Loucy (cell line): ENCODE results near the gene PPP1R1C.

ENCODE experiments used
- H2AFZ ChIP-seq: fragments of 200-600 bp; sonication (generic); 2 replicates; pipeline ENCODE4 v1.6.0; 2016; ENCODE audit warnings: antibody characterized with exemption, mild to moderate bottlenecking, low read length, moderate library complexity
- H3F3A ChIP-seq: fragments of 200-600 bp; 2 replicates; pipeline ENCODE4 v1.6.0; 2016; ENCODE audit warnings: antibody characterized with exemption, low read depth, mild to moderate bottlenecking
- H3K27me3 ChIP-seq: fragments of 200-600 bp; sonication (generic); 2 replicates; pipeline ENCODE4 v1.6.1; 2014; ENCODE audit warnings: low read length, mild to moderate bottlenecking; ENCODE audit not compliant: insufficient read depth, poor library complexity, severe bottlenecking
- H3K36me3 ChIP-seq: fragments of 200-600 bp; sonication (generic); 2 replicates; pipeline ENCODE4 v1.6.1; 2016; ENCODE audit warnings: low read length; ENCODE audit not compliant: insufficient read depth
- H3K4me1 ChIP-seq: fragments of 200-600 bp; sonication (generic); 2 replicates; pipeline ENCODE4 v1.5.1; 2014; ENCODE audit warnings: low read length, mild to moderate bottlenecking; ENCODE audit not compliant: insufficient read depth, poor library complexity, severe bottlenecking
- H3K4me2 ChIP-seq: fragments of 200-600 bp; sonication (generic); 2 replicates; pipeline ENCODE4 v1.6.0; 2014; ENCODE audit warnings: antibody characterized with exemption, low read length, low read depth, mild to moderate bottlenecking; ENCODE audit not compliant: poor library complexity, severe bottlenecking
- H3K4me3 ChIP-seq: fragments of 200-600 bp; sonication (generic); 2 replicates; pipeline ENCODE4 v1.5.1; 2014; ENCODE audit warnings: low read length, mild to moderate bottlenecking, mixed read lengths; ENCODE audit not compliant: poor library complexity, severe bottlenecking
- H3K79me2 ChIP-seq: fragments of 200-600 bp; sonication (generic); 2 replicates; pipeline ENCODE4 v1.6.1; 2014; ENCODE audit warnings: low read length; ENCODE audit not compliant: insufficient read depth
- H3K9ac ChIP-seq: fragments of 200-600 bp; sonication (generic); 2 replicates; pipeline ENCODE4 v1.6.0; 2014; ENCODE audit warnings: mild to moderate bottlenecking, low read depth, low read length, moderate library complexity; ENCODE audit not compliant: poor library complexity, severe bottlenecking
- H3K9me2 ChIP-seq: fragments of 200-600 bp; sonication (generic); replicated peaks from 2 replicates; pipeline ENCODE4 v1.6.1; 2016; ENCODE audit warnings: low read depth, low read length, mixed read lengths
- H3K9me3 ChIP-seq: fragments of 200-600 bp; sonication (generic); 2 replicates; pipeline ENCODE4 v1.6.1; 2014; ENCODE audit warnings: mild to moderate bottlenecking, antibody characterized with exemption, low read length, low read depth; ENCODE audit not compliant: insufficient read depth
- H4K20me1 ChIP-seq: fragments of 200-600 bp; sonication (generic); 2 replicates; pipeline ENCODE4 v1.6.0; 2014; ENCODE audit warnings: antibody characterized with exemption, low read length, mild to moderate bottlenecking; ENCODE audit not compliant: insufficient read depth, poor library complexity, severe bottlenecking
- CTCF ChIP-seq: fragments of 200-600 bp; sonication (generic); conservative IDR thresholded peaks from 2 replicates; pipeline ENCODE4 v1.5.1; 2014; ENCODE audit warnings: mild to moderate bottlenecking, antibody characterized with exemption, low read length
- EZH2phosphoT487 ChIP-seq: fragments of 200-600 bp; IDR thresholded peaks from 2 replicates; pipeline ENCODE4 v1.6.1; 2018; ENCODE audit warnings: antibody characterized with exemption, mild to moderate bottlenecking, moderate library complexity, borderline replicate concordance

The PPP1R1C gene

GRCh38 chr2:182134201-182134600, 148.5 kb downstream of the PPP1R1C start:
- no peaks in the 10 kb centered on the region for H4K20me1 ChIP-seq
- H3K4me2 ChIP-seq = no peak overlapping the region
- H3K36me3 ChIP-seq = no peaks in the 10 kb centered on the region
- H3K4me3 ChIP-seq = no peak overlapping the region
- H3K9ac ChIP-seq = no peak overlapping the region
- no peaks in the 10 kb centered on the region for H3K79me2 ChIP-seq
- H3K4me1 ChIP-seq = no peaks in the 10 kb centered on the region
- no peaks in the 10 kb centered on the region for H3K9me2 ChIP-seq
- H3K9me3 ChIP-seq = no peaks in the 10 kb centered on the region
- TF ChIP-seq EZH2phosphoT487 (no peak), CTCF (no peak)
- H3K27me3 ChIP-seq = no peaks in the 10 kb centered on the region
- H3F3A ChIP-seq = no peaks in the 10 kb centered on the region
- H2AFZ ChIP-seq = no peak overlapping the region

DNA sequence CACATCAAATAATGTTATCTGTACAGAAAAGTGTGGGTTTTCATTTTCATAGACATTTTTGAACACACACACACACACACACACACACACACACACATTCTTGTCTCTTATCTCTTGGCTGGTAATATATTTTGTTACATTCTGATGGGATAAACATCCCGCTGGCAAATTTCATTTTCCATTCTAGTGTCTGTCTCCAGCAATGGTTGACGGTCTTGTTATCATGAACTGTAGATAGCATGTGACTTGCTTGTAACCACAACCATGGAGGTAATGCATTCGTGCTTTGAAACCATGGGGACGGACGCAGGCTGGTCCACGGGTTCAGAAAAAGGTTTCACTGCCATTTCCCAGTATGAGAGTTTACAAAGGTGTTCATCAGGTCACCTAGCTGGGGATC, 156.4 kb downstream of the PPP1R1C start:
- H3K79me2 ChIP-seq = no peaks in the 10 kb centered on the region

GRCh38 chr2:182144041-182144775, 158.6 kb downstream of the PPP1R1C start:
- no peak overlapping the region for H2AFZ ChIP-seq
- no peaks in the 10 kb centered on the region for H3K36me3 ChIP-seq
- H3K4me2 ChIP-seq = no peak overlapping the region
- H3K27me3 ChIP-seq = no peaks in the 10 kb centered on the region
- H3K4me3 ChIP-seq = no peak overlapping the region
- no peaks in the 10 kb centered on the region for H4K20me1 ChIP-seq
- no peaks in the 10 kb centered on the region for H3K79me2 ChIP-seq
- H3K4me1 ChIP-seq = no peaks in the 10 kb centered on the region
- H3K9me2 ChIP-seq = no peaks in the 10 kb centered on the region
- H3F3A ChIP-seq = no peaks in the 10 kb centered on the region
- H3K9me3 ChIP-seq = no peaks in the 10 kb centered on the region
- TF ChIP-seq EZH2phosphoT487 (no peak), CTCF (no peak)
- no peak overlapping the region for H3K9ac ChIP-seq

More for the DNA sequence above, 156.4 kb downstream of the PPP1R1C start:
- H3K4me2 ChIP-seq = no peak overlapping the region
- TF ChIP-seq EZH2phosphoT487 (no peak), CTCF (no peak)
- no peak overlapping the region for H3K4me3 ChIP-seq
- H3K9me2 ChIP-seq = no peaks in the 10 kb centered on the region
- H3K36me3 ChIP-seq = no peaks in the 10 kb centered on the region
- H3K4me1 ChIP-seq = no peaks in the 10 kb centered on the region
- no peaks in the 10 kb centered on the region for H3K27me3 ChIP-seq
- no peak overlapping the region for H2AFZ ChIP-seq
- no peaks in the 10 kb centered on the region for H3K9me3 ChIP-seq
- no peaks in the 10 kb centered on the region for H4K20me1 ChIP-seq
- H3F3A ChIP-seq = no peaks in the 10 kb centered on the region
- no peak overlapping the region for H3K9ac ChIP-seq
